ENCODE results near the gene NIP7.
"Not testable (repeated sequence)": the region's sequence is repeated elsewhere in the genome, so short reads cannot be mapped to it uniquely, and the experiment has no call there.

Gene NIP7

DNA sequence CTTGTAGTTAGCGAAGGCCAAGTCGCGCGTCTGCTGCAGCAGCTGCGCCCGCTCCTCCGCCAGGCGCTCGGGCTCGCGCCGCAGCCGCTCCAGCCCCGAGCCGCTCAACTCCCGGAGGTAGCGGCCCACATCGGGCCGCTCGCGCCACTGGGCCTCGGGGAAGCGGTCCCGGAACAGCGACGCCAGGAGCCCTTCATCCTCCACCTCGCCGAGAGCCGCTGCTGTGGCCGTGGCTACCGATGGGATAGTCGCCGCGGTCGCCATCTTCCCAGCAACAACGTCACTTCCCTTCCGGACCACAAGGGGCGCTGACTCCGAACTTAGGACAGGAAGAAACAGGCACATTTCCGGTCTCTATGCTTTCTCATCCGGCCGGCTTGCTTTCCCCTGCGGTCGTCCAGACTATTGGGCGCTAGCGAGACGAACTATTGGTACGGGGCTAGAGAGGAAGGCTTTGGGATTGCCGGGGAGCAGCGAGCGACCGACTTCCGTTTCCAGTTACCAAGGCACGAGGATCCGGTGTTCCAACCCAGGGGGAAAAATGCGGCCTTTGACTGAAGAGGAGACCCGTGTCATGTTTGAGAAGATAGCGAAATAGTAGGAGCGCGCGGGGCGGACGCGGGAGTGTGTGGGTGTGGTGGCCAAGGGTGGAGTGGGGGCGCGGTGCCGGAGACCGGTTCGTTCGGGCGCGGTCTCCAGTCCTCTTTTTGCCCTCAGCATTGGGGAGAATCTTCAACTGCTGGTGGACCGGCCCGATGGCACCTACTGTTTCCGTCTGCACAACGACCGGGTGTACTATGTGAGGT lies at the start of gene NIP7, which contains the start of gene COG8:
Gene NIP7, plus strand, starts transcription at position 484 of the 806 bp plus-strand sequence. Its CDS starts 58 bp downstream, at position 542.
Gene COG8, minus strand, starts transcription at position 276 of the 806 bp plus-strand sequence. Its CDS starts 12 bp downstream, at position 264.
- peak; percentile 91 for DNase-seq (ENCODE audit: low read depth)

DNA sequence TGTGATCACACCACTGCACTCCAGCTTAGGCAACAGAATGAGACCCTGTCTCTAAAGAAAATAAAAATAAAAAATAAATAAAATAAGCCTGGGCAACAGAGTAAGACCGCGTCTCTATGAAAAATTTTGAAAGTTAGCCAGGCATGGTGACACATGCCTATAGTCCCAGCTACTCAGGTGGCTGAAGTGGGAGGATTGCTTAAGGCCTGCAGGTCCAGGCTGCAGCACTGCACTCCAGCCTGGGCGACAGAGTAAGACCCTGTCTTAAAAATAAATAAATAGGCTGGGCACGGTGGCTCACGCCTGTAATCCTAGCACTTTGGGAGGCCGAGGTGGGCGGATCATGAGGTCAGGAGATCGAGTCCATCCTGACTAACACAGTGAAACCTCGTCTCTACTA lies 47.9 kb upstream of the NIP7 start:
- DNase-seq (ENCODE audit: low read depth), result not testable (repeated sequence)

DNA sequence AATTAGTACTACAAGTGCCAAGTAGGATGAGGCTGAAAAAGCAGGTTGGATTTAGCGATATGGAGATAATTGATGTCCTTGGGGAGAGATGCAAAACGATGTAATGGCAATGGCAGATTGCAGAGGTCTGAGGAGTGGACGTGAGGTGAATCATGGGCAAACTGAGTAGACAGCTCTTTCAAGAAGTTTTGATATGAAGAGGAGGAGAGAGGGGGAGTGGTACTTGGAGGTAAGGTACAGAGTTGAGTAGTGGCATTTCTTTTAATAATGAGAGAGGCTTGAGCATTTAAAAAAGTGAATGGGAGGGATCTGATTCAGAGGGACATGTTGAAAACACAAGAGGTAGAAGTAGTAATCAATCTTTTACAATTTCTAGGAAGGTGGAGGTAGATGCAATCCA lies 46.2 kb upstream of the NIP7 start:
- DNase-seq (ENCODE audit: low read depth), result no peak

DNA sequence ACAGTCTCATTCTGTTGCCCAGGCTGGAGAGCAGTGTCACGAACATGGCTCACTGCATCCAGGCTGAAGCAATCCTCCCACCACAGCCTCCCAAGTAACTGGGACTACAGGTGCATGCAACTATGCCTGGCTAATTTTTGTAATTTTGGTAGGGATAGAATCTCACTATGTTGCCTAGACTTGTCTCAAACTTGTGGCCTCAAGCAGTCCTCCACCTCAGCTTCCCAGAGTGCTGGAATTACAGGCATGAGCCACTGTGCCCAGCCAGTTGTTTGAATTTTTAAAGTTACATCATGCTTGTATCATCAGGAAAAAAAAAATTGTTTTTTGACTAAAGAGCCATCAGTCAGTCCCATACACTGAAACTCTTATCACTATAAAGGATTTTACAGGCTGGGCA lies 45.5 kb upstream of the NIP7 start:
- DNase-seq (ENCODE audit: low read depth), result no peak

DNA sequence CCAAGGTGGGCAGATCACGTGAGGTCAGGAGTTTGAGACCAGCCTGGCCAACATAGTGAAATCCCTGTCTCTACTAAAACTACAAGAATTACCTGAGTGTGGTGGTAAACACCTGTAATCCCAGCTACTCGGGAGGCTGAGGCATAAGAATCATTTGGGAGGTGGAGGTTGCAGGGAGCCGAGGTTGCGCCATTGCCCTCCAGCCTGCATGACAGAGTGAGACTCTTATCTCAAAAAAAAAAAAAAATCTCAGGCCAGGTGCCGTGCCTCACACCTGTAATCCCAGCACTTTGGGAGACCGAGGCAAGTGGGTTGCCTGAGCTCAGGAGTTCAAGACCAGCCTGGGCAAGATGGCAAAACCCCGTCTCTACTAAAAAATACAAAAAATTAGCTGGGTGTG lies 42.8 kb upstream of the NIP7 start:
- DNase-seq (ENCODE audit: low read depth), result not testable (repeated sequence)

DNA sequence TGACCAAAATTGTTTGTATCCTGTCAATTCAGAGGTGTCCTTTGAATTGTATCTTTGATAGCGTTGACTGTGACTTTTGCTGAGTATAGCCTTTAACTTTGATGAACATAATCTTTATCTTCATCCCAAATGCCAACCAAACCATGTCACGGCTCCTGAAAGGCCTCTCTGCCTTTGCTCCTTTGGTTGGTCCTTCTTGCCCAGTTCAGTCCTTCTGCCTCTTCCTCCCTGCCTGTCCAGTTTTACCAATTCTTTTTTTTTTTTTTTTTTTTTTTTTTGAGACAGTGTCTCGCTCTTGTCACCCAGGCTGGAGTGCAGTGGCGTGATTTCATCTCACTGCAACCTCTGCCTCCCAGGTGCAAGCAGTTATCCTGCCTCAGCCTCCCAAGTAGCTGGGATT lies 41.3 kb upstream of the NIP7 start:
- no peak for DNase-seq (ENCODE audit: low read depth)

DNA sequence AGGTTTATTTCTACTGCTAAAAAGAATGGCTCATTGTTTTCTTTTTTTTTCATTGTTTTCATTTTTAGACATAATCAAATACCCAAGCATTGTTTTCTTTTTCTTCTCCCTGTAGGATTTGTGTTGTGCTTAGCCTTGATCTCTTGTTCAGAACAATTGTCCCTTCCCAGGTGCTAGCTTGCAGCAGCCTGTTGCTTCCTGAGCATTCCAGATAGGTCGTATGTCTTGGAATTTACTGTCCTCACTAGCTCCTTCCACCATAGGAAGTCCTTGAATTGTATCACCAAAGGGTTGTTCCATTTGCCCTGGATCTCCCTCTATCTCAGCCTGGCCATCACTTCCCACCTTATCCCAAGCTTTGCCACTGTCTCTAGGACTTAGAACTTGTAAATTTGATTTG lies 38.4 kb upstream of the NIP7 start:
- no peak for DNase-seq (ENCODE audit: low read depth)

DNA sequence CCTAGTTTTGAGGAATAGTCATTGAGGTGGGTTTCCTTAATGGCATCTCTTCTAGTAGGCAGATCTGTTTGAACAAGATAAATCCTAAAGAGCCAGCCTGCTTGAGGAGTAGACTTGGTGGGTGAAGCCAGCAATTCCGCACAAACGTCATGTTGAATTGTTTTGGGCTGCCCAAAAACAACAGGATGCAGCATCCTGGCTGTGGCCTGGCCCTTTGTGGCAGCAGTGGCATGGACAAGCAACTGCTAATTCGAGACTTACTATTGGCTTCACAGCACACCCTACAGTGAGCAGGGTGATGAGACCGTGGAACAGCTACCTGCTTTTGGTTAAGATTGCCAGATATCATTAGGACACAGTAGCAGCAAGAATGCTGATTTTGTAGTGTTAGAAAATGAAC lies 37.7 kb upstream of the NIP7 start:
- no peak for DNase-seq (ENCODE audit: low read depth)

DNA sequence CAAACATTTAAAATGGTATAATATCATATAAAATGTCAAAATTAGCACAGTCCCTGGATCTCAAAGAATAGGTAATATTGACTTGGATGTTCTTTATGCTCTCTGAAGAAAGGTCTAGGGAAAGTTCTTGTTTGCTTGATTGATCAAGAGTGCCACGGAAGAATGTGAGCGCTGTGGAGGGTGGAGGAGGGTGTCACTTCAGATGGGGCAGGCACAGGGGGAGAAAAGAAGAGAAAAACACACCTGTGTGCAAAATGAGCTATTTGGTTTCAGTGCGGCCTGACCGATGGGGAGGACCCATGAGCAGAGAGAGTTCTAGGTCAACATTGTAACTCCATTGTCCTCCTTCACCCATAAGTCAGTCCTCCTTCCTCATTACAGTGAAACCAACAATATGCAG lies 37.3 kb upstream of the NIP7 start:
- no peak for DNase-seq (ENCODE audit: low read depth)

DNA sequence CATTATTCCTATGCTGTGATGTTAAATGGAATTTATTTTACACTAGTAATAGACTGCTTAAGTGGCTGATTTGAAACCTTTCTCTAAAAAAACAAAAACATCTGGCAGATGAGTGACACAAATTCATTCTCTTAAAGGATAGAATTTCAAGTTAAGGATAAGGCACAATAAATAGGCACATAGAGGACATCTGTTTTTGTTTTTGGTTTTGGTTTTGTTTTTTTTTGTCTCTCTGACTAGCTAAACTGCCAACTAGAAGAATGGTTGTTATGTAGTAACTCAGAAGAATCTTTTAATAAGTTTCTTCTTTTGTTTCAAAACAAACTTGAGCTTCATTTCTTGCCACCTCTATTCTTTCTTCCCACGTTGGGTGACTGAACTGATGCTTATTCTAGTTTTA lies 33.5 kb upstream of the NIP7 start:
- no peak for DNase-seq (ENCODE audit: low read depth)

DNA sequence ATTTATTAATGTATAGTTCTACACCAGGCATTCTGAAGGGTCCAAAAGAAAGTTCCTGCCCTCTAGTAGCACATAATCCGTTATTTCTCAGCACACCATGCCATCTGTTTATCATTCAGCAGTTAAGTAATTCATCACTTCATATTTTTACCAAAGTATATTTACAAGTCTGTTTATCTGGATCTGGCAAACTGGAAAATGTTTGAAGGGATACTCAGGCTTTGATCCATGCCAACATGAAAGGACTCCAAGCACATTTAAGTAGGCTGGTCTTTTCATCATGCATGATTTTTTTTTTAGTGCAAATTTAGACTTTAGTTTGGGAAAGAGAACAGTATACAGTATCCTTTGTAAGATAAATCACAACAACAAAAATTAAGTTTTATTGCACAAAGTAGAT lies 32.5 kb upstream of the NIP7 start:
- DNase-seq (ENCODE audit: low read depth), result no peak

DNA sequence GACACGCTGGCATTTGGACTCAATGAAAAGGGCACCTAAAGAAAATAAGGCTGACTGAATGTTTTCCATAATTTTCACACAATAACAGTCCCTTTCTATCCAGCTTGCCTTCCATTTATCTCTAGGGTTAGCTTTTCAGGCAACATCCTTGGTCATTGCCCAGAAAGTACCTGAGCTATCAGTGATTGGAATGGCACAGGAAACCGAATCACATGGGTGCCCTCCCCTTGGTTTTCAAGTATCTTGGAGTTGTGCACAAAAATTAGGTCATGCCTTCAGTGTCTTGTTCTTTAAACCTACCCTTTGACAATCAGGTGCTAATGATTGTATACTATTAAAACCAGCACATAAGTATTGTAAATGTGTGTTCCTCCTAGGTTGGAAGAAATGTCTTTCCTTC lies 31.7 kb upstream of the NIP7 start:
- no peak for DNase-seq (ENCODE audit: low read depth)

DNA sequence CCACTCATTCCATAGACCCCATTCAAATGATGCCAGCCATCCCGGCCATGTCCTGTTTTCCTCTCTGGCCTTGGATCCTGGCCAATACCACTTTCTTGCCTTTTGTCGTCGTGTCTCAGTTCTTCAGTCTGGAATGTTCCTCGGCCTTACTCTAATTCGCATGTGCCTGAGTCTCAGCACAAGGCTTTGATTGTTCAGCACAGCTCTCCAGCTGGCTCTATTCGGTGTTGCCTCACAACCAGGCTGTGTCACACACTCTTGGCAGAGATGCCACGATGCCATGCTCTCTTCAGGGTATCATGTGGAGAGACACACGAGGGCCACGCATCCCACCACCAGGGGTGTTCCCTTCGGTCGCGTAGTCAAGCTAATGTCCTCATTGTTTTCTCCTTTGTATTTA lies 30.3 kb upstream of the NIP7 start:
- DNase-seq (ENCODE audit: low read depth), result no peak

DNA sequence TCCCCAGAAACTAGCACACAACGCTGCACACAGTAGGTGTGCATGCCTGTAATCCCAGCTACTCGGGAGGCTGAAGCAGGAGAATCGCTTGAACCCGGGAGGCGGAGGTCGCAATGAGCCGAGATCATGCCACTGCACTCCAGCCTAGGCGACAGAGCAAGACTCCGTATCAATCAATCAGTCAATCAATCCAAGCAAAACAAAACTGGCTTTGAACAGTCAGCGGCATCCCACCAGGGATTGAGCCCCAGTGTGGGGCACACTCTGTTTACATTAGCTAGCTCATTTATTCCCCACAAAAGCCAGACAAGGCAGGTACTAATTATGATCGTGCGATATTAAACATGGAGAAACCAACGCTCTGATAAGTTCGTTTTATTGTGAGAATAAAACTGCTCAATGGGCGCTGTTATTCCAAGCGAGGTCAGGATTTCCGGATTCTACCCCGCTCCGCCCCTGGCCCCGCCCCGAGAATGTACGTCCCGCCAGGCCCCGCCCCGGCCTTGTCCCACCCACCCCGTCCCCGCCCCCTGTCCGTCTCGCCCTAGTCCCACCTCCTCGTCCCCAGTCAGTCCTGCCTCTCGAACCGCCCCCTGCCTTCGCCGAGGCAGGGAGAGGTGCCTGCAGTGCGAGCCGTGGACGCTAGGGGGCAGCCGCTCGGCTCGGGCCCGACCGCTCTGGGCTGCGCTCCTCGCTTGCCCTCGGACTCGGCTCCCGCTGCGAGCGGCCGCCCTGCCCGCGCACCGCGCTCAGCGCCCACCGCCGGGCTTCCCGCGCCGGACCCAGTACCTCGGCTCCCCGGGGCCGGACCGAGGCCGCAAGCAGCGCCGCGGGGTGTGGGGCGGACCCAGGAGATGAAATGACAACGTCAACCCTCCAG lies 28.7 kb upstream of the NIP7 start, which contains the start of gene VPS4A:
Gene VPS4A, plus strand, starts transcription at position 698 of the 880 bp plus-strand sequence. Its CDS starts 162 bp downstream, at position 860.
- DNase-seq (ENCODE audit: low read depth), result peak; percentile 97

DNA sequence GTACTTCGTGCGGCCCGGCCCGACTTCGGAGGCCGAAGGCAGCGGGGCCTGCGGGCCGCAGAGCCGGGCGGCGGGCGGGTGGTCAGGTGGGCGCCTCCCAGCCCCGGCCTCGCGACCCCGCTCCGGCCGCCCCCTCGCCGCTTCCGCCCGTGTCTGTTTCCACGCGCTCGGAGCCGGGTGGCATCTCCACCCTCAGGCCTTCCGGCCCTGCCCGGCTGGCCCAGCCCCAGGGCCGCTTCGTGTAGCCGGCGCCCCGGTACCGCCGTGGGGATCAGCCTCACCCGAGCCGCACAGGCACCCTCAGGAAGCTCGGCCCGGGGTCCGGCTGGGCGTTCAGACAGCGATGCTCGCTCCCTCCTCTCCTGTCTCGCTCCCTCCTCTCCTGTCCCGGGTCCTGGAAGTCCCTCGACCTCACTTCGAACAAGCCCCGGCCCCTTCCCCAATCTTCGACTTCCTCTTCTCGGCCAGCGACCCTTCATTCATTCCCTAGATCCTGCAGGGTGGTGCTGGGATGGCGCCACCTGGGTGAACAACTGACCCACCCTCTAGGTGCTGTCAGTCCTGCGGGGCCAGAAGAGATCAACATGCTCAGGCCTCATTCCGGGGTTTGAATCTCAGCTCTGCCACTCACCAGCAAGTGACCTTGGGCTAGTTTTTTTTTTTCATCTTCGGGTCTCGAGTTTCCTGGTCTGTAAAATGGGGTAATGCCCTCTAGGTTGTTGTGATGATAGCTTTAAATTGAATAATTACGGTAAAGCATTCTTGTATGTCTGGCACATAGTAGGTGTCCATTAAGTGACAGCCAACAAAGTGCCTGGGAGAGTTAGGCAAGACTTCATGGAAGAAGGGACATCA lies 27.8 kb upstream of the NIP7 start:
- peak; percentile 27 for DNase-seq (ENCODE audit: low read depth)

DNA sequence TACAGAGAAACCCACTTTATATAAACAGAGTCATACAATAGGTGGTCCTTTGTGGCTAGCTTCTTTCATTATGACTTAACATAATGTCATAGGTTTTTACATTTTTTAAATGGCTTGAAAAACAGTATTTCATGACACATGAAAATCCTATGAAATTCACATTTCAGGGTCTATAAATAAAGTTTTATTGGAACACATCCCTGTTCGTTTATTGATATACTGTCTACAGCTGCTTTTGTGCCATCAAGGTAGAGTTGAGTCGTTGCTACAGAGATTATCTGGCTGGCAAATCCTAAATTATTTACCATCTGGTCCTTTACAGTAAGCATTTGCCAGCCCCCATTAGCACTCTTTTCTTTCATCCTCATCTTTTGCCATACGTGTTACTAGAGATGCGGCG lies 26.1 kb upstream of the NIP7 start:
- no peak for DNase-seq (ENCODE audit: low read depth)

DNA sequence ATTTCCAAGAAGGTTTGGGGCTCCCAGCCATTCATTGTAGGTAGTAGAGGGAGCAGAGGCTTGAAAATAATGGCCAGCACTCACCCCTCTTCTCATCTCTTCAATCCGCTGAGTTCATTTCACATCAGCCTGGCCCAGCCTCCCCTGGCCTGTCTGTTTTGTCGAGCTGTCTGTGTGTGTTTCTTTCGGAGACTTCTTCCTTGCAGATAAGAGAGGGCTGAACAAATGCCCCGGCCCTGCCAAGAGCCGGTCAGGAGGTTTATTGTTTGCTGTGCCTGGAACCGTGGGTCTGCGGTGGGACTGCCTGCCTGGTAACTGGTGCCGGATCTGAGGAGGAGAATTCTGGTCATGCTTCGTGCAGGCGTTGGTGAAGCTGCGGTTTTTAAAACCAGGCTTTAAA lies 25.0 kb upstream of the NIP7 start:
- no peak for DNase-seq (ENCODE audit: low read depth)

DNA sequence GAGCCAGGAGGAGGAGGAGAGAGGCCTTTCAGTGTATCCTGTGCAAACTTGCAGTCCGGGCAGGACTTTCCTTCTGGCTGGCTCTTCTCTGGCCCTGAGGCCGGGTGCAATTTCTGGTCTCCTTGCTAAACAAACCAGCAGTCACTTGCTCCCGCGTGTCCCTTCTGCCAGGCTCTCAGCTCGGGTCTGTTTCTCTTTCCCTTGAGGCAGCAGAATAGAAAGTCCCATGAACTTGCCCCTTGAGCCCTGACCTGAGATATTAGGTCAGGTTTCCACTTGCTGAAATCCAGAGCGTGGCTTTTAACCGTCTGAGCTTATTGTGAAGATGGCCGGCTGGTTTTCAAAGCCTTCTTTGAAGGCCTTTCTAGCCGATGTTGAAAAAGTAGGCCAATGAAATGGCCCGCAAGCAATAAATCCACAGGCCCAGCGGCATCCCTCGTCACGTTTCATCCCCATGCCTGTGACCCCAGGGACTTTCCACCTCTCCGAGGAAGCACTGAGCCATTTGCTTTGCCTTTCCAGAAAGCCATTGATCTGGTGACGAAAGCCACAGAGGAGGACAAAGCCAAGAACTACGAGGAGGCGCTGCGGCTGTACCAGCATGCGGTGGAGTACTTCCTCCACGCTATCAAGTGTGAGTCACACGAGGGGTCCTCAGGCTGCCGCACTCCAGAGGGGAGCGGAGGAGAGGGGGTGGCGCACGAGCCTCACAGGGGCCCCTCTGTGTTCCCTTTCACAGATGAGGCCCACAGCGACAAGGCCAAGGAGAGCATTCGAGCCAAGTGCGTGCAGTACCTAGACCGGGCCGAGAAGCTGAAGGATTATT lies 23.9 kb upstream of the NIP7 start:
- no peak for DNase-seq (ENCODE audit: low read depth)

DNA sequence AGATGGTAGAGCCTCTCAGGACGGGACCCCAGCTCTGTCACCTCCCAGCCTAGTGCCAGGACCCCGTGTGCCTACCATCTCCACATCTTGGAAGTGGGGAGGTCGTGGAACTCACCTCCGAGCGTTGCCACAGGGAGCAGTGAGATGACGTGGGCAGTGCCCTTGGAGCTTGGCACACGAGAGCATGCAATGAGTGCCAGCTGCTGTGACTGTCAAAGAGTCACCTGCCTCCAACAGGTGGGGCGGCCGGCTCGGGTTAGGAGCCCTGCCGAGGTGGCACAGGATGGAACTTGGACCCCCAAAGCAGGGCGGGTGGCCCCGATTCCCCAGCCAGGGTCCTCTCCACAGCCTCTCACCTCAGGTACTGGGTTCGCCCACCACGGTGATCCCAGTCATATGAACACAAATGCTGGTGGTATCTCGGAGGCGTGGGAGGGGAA lies 23.0 kb upstream of the NIP7 start:
- DNase-seq (ENCODE audit: low read depth), result no peak

DNA sequence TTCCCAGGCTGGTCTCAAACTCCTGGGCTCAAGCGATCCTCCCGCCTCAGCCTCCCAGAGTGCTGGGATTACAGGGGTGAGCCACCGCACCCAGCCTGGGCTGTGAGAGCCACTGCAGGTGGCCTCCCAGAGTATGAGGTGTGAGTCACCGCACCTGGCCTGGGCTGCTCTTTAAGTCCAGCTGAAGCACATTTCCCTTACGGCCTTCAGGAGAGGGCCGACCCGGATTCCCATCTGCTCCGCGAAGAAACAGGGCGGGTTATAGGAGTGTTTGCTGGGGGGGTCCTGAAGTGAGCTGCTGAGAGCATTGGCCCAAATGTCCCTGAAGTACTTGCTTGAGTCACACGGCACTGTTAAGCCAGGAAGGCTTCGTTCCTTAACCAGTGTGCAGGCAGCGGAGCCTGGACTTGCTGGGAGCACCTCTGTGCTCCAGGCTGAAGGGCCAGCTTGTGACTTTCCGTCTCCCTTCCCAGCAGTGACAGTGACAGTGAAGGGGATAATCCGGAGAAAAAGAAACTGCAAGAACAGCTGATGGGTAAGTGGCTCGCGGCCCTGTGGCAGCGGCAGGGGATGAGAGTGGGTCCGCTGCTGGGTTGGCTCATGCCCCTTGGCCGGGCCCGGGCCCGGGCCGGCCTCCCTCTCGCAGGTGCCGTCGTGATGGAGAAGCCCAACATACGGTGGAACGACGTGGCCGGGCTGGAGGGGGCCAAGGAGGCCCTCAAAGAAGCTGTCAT lies 21.2 kb upstream of the NIP7 start:
- DNase-seq (ENCODE audit: low read depth), result no peak
